Measurements from ENCODE around the gene FGFR1OP2.

DNA sequence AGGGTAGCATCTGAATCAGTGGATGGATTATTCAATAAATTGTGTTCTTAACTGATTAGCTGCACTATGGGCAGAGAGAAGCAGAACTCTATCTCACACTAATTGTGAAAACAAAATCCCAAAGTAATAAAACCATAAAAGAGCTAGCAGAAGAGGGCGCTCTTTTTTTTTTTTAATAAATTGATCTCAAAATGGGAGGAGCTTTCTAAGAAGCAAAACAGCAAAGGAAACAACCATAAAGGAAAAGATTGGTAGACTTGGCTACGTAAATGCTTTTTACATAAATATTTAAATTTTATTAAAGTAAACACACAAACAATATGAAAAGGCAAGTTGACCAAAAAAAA lies 77.4 kb downstream of the FGFR1OP2 start:
- TF ChIP-seq, protein P1, sequence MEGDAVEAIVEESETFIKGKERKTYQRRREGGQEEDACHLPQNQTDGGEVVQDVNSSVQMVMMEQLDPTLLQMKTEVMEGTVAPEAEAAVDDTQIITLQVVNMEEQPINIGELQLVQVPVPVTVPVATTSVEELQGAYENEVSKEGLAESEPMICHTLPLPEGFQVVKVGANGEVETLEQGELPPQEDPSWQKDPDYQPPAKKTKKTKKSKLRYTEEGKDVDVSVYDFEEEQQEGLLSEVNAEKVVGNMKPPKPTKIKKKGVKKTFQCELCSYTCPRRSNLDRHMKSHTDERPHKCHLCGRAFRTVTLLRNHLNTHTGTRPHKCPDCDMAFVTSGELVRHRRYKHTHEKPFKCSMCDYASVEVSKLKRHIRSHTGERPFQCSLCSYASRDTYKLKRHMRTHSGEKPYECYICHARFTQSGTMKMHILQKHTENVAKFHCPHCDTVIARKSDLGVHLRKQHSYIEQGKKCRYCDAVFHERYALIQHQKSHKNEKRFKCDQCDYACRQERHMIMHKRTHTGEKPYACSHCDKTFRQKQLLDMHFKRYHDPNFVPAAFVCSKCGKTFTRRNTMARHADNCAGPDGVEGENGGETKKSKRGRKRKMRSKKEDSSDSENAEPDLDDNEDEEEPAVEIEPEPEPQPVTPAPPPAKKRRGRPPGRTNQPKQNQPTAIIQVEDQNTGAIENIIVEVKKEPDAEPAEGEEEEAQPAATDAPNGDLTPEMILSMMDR (IDR thresholded peaks at IDR 0.05): no peak
- TF ChIP-seq POLR2A (IDR thresholded peaks at IDR 0.05) (no peak), POLR2AphosphoS5 (IDR thresholded peaks at IDR 0.05; ENCODE audit: insufficient read depth in 1 of 2, low read depth in 1 of 2) (peak in 1 of 2 donors; percentile 34)

Measured in vagina (tissue), 2 donors.